Activated T-helper 1 cell treated with anti-CD3 and anti-CD28 coated beads, Interleukin-12 subunit alpha, Interleukin-12 subunit beta, Interleukin-2, Interleukin-4 antibody, amounts not matched to agents 30 ng/mL and 10 ng/mL and 1 ng/mL, durations not matched to agents 14 hours and 24 hours and 36 hours (primary cell): ENCODE results near the gene IFITM10. TPM values are rescaled to one million over a fixed set of nuclear protein-coding genes. Genes with fewer than 3 reads are reported as not detected.

Experiments used
- DNase-seq: peaks from one replicate; pipeline ENCODE4 v3.0.0; 2021; ENCODE audit warnings: low spot score
- H3K27ac Mint-ChIP-seq: one replicate; pipeline ENCODE4 v1.8.0; 2021; ENCODE audit warnings: mild to moderate bottlenecking, mixed read lengths
- H3K27me3 Mint-ChIP-seq: one replicate; pipeline ENCODE4 v1.8.0; 2022; ENCODE audit warnings: mild to moderate bottlenecking, moderate library complexity, mixed read lengths; ENCODE audit not compliant: insufficient read depth
- H3K36me3 Mint-ChIP-seq: one replicate; pipeline ENCODE4 v1.8.0; 2021; ENCODE audit warnings: low read depth, mixed read lengths
- H3K4me1 Mint-ChIP-seq: one replicate; pipeline ENCODE4 v1.8.0; 2021; ENCODE audit warnings: low read depth, mixed read lengths
- H3K4me3 Mint-ChIP-seq: one replicate; pipeline ENCODE4 v1.8.0; 2021; ENCODE audit warnings: mild to moderate bottlenecking, moderate library complexity, mixed read lengths
- H3K9me3 Mint-ChIP-seq: one replicate; pipeline ENCODE4 v1.8.0; 2021; ENCODE audit warnings: mixed read lengths
- intact Hi-C: fragments of 100-400 bp; cut with micrococcal nuclease; formaldehyde crosslinking; loops from one replicate; pipeline ENCODE4 v1.15.1; 2024
- total RNA-seq: library from RNA; stranded (reverse); gene quantifications from 2 replicates; pipeline ENCODE4 v1.2.3, GENCODE V29; 2022

The IFITM10 gene
- total RNA-seq, 1 donor from 2014 or later, result 0.52 TPM

DNA sequence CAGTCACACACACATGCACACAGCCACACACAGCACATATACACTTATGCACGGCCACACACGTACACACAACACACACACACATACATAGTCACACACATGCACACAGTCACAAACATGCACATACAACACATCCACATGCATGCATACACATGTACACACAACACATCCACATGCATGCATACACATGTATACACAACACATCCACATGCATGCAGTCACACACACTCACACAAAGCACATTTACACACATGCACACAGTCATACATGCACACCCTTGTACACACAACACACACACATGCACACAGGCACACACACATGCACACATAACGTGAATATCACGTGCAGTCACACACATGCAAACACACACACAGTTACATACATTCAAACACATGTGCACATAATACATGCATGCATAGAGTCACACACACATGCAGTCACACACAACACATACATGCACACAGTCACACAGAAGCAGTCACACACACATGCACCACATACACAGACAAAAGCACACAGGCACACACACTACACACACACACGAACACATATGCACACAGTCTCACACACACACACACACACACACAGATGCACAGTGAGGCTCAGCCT, 18.8 kb downstream of the IFITM10 start:
- H3K27ac Mint-ChIP-seq, result no peak overlapping the region
- H3K9me3 Mint-ChIP-seq, result peaks cover 21% of the 10 kb centered on the region
- no peak overlapping the region for H3K4me3 Mint-ChIP-seq
- DNase-seq, result no peak
- H3K36me3 Mint-ChIP-seq, result no peaks in the 10 kb centered on the region
- H3K27me3 Mint-ChIP-seq, result peaks cover 20% of the 10 kb centered on the region
- intact Hi-C loops, result no loop called here
- peaks cover 6% of the 10 kb centered on the region for H3K4me1 Mint-ChIP-seq

DNA sequence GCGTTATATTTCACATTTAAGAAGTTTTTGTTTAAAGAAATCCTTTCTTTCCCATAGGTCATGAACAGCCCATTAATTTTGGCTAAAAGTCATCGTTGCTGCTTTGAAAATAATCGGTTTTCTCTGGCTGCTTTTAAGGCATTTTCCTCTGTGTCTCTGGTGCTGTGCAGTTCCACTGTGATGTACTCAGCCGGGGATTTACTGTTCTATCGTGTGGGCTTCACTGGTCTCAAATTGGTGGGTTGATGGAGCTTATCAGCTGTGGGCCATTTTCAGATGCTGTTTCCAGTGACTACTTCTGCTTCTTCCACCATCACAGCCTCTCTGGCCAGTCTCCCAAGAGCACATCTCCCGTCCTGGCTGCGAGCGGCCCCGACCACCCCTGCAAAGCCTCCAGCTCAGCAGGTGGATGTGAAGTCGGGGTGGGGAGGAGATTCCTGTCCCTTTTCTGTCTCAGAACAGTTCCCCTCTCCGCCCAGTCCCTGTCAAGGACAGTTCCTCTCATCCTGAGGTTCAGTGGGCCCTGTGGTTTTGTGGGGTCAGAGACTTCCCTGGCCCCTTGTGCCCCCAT, 20.3 kb downstream of the IFITM10 start:
- intact Hi-C loops, result no loop called here
- DNase-seq, result no peak
- H3K4me3 Mint-ChIP-seq, result no peak overlapping the region
- H3K27me3 Mint-ChIP-seq, result peaks cover 17% of the 10 kb centered on the region
- H3K9me3 Mint-ChIP-seq, result peaks cover 8% of the 10 kb centered on the region
- no peak overlapping the region for H3K27ac Mint-ChIP-seq
- H3K4me1 Mint-ChIP-seq, result peaks cover 6% of the 10 kb centered on the region
- H3K36me3 Mint-ChIP-seq, result no peaks in the 10 kb centered on the region

DNA sequence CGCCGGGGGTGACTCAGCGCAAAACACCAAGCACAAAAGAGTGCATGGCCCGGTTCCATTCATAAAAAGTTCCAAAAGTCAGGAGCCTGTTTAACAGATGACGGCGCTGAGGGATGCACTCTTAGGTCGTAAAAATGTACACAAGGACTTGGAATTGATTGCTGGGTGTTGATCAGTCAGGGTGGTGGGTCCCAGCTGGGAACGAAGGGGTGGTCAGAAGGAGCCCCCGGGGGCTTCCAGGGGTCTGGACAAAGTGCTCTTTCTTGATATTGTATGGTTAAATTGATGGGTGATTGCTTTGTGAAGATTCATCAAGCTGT, 20.7 kb downstream of the IFITM10 start:
- Mint-ChIP-seq H3K36me3 (no peaks in the 10 kb centered on the region), H3K9me3 (peaks cover 8% of the 10 kb centered on the region), H3K27ac (no peak overlapping the region), H3K4me1 (peaks cover 6% of the 10 kb centered on the region), H3K27me3 (peaks cover 17% of the 10 kb centered on the region), H3K4me3 (no peak overlapping the region)
- DNase-seq, result no peak
- intact Hi-C loops, result no loop called here

DNA sequence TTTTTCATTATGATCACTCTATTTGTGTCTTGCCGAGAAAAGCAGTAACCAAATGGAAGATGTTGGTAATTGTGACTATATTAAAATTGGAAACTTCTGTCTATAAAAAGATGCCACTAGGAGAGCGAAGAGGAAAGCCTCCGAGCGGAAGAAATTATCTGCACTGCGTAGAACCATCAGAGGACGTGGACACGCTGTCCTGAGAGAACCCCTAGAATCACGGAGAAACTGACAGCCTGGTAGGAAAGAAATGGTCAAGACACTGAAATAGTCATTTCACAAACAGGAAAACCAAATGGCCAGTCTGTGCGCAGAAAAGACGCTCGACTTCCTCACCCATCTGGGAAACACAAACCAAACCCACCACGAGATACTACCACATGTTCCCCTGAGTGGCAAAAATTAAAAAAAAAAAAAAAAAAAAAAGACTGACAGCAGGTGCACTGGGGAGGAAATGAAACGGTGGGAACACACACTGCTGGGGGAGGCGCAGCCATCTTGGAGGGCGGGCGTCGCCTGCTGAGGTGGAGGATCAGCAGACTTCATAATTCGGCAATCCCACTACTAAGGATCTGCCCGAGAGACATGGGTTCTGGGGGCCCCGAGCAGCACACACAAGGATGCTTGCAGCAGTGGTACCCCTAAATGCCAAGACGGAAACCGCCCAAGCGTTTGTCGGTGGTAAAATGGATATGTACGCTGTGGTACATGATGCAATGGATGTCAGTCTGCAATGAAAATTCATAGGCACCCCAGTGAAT, 21.3 kb downstream of the IFITM10 start:
- intact Hi-C loops, result no loop called here
- no peaks in the 10 kb centered on the region for H3K36me3 Mint-ChIP-seq
- H3K27me3 Mint-ChIP-seq, result peaks cover 17% of the 10 kb centered on the region
- DNase-seq, result no peak
- peak overlapping the region; percentile 62 for H3K4me3 Mint-ChIP-seq
- H3K27ac Mint-ChIP-seq, result peak overlapping the region; percentile 61
- peaks cover 8% of the 10 kb centered on the region for H3K9me3 Mint-ChIP-seq
- peaks cover 6% of the 10 kb centered on the region for H3K4me1 Mint-ChIP-seq

DNA sequence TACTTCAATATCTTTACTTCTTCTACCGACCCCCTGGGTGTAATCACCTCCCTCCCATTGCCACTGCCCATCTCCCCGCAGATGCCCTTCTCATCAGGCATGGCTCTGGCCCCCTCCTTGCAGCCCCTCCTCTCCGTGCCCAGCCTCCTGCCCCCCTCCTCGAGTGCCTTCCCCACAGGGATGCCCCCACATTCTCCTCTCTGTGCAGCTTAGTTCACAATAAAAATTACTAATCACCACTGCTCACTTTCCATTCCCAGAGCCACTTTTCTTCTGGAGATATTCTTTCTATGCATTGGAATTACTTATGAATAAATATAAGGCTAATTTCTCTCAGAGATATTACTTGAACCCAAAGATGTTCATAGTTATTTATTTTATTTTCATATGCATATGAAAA, 22.1 kb downstream of the IFITM10 start:
- DNase-seq, result no peak
- Mint-ChIP-seq H3K4me1 (peaks cover 6% of the 10 kb centered on the region), H3K4me3 (no peak overlapping the region), H3K27me3 (peaks cover 17% of the 10 kb centered on the region), H3K27ac (no peak overlapping the region), H3K9me3 (peaks cover 8% of the 10 kb centered on the region), H3K36me3 (no peaks in the 10 kb centered on the region)
- intact Hi-C loops, result no loop called here

DNA sequence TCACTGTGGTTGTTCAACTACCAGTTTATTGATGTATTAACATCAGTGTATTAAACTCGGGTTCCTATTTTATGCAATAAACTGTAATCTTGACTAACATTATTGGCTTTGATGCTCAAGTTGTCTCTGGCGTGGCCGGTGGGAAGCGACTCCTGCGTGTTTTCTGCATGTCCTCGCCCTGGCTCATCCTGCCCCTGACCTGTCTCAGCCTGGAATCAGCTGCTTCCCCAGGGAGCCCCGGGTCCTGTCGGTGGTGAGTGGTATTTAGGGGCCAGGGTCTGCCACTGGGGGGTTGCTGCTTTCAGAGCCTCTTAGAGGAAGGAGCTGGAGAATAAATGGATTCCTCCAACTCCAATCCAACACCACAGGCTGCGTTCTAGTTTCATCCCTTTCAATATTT, 22.5 kb downstream of the IFITM10 start:
- no peak for DNase-seq
- no peak overlapping the region for H3K27ac Mint-ChIP-seq
- intact Hi-C loops, result no loop called here
- no peaks in the 10 kb centered on the region for H3K36me3 Mint-ChIP-seq
- peaks cover 8% of the 10 kb centered on the region for H3K9me3 Mint-ChIP-seq
- no peak overlapping the region for H3K4me3 Mint-ChIP-seq
- peaks cover 17% of the 10 kb centered on the region for H3K27me3 Mint-ChIP-seq
- peaks cover 6% of the 10 kb centered on the region for H3K4me1 Mint-ChIP-seq

DNA sequence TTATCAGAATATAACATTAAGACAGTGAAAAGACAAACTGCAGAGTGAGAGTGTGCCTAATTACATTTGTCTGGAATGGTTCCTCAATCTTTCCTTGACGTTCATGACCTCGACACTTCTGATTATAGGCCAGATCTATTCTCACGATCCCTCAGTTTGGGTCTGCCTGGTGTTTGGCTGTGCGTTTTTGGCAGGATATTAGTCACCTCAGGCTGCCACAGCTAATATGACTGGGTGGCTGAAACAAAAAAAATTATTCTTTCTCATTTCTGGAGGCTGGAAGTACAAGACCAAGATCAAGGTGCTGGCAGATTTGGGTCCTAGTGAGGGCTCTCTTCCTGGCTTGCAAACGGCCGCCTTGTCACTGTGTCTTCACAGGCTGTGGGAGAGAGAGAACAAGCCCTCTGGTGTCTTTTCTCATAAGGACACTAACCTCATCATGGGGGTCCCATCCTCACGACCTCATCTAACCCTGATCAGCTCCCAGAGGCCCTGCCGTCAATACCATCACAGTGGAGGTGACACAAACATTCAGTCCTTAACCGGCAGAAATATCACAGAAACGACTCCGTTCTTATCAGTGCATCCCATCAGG, 23.2 kb downstream of the IFITM10 start:
- Mint-ChIP-seq H3K27me3 (peaks cover 17% of the 10 kb centered on the region), H3K36me3 (no peaks in the 10 kb centered on the region), H3K4me3 (no peak overlapping the region), H3K9me3 (peaks cover 8% of the 10 kb centered on the region), H3K4me1 (peaks cover 6% of the 10 kb centered on the region), H3K27ac (no peak overlapping the region)
- DNase-seq, result no peak
- intact Hi-C loops, result no loop called here

DNA sequence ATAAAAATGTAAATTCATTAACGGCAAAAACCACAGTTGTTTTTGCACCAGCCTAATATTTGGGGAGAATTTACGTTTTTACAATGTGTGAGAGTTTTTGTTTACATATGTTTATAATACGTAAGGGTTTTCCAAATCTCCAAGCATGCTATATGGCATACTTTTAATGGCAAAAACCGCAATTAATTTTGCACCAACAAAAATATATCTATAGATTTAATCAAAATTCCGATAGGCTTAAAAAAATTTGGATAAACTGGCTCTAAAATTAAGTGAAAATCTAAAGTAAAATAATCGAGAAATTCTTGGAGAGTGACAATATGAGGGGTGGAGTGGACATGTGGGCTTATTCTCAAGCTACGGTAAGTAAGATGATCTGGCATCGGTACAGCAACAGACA, 30.6 kb downstream of the IFITM10 start:
- H3K27me3 Mint-ChIP-seq, result no peaks in the 10 kb centered on the region
- no peaks in the 10 kb centered on the region for H3K4me1 Mint-ChIP-seq
- H3K9me3 Mint-ChIP-seq, result no peaks in the 10 kb centered on the region
- intact Hi-C loops, result no loop called here
- no peak for DNase-seq
- H3K36me3 Mint-ChIP-seq, result no peaks in the 10 kb centered on the region
- H3K27ac Mint-ChIP-seq, result no peak overlapping the region
- no peak overlapping the region for H3K4me3 Mint-ChIP-seq

DNA sequence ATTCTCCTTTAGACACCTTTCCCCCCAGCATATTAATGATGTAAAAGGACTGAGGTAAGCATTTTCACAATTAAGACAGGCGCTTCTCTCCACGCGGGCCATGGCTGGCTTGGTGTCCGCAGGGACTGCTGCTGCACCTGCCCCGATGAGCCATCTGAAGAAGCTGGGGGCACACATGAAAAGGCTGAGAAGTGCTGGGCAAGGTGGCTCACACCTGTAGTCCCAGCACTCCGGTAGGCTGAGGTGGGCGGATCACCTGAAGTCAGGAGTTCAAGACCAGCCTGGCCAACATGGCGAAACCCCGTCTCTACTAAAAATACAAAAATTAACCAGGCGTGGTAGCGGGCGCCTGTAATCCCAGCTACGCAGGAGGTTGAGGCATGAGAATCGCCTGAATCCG, 32.1 kb downstream of the IFITM10 start:
- Mint-ChIP-seq H3K4me3 (no peak overlapping the region), H3K36me3 (no peaks in the 10 kb centered on the region), H3K4me1 (no peaks in the 10 kb centered on the region), H3K9me3 (no peaks in the 10 kb centered on the region), H3K27ac (no peak overlapping the region), H3K27me3 (no peaks in the 10 kb centered on the region)
- no peak for DNase-seq
- intact Hi-C loops, result no loop called here

DNA sequence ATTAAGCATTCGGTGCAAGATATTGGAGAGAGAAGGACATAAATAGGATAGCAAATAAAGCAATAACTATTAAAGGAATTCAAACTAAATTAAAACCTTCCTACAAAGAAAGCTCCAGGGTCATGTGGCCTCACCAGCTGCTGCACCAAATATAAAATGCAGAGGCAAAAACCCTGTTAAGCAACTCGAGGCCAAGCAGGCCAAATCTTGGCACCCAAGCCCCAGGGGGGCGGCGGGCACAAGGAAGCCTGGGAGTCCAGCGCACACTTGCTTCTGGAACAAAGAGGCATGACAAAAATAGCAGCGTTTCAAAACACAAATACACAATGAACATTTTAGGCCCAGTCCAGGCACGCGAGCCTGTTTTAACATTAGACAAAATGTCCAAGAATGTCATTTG, 32.6 kb downstream of the IFITM10 start:
- DNase-seq, result no peak
- intact Hi-C loops, result no loop called here
- Mint-ChIP-seq H3K27ac (no peak overlapping the region), H3K4me3 (no peak overlapping the region), H3K9me3 (no peaks in the 10 kb centered on the region), H3K27me3 (no peaks in the 10 kb centered on the region), H3K36me3 (no peaks in the 10 kb centered on the region), H3K4me1 (no peaks in the 10 kb centered on the region)

DNA sequence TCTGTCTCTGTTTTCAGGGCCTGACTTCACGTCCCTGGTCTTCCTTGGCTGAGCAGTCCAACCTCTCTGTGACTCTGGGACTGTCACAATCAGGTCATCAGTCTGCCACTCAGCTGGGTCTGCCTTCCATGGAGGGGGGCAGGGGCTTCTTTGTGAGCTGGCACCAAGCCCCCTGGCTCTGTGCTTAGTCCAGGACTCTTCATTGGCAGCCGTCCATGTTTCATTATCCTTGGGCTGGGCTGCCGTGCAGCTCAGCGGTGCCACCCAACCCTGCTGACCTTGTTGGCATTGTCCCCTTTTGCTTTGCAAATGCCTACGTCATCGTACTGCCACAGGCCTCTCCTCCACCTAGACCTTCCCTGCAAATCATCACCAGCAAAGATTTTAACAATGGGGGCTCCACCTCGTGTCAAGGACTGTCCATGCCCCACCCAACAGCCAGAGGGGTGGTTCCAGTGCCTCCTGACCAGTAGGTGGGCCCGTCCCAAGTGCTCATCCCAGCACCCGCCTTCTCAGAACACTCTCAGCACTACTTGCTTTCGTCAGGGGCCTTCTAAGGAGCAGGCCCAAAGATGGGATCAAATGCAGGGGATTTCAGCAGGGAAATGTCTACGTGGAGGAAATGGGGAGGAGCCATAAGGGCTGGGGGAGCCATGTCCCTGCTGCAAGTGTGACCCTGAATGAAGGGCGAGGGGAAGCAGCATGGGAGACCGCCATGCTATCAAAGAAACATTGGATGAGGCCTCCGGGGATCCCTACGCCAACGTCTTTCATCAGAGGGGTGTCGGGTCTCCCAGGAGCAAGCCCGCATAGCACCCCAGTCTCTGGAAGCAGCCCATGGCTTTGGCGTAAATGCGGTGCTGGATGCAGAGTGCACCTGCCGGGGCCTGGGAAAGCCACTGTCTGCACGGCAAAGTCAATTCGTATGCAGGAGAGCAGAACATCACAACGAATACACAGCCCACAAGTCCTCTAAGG, 35.2 kb downstream of the IFITM10 start:
- peaks cover 3% of the 10 kb centered on the region for H3K27me3 Mint-ChIP-seq
- intact Hi-C loops, result no loop called here
- H3K27ac Mint-ChIP-seq, result no peak overlapping the region
- no peak overlapping the region for H3K4me3 Mint-ChIP-seq
- no peak for DNase-seq
- no peaks in the 10 kb centered on the region for H3K9me3 Mint-ChIP-seq
- H3K4me1 Mint-ChIP-seq, result no peaks in the 10 kb centered on the region
- H3K36me3 Mint-ChIP-seq, result no peaks in the 10 kb centered on the region

DNA sequence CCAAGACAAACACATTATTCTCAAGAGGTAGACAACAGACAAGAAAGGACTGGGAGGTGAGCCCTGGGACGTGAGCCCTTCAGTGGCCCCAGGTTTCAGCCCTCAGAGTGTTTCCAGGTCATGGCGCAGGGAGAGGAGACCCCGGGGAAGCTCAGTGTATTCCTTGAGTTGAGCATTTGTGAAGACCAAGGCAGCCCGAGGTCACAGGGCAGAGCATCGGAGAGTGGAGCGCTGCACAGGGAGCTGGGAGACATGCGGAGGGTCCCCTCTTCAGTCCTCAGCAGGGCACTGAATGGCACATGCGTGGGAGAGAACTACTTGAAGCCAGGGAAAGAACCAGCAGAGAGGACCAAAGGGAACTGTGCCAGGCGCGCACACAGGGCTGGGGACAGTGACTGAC, 41.7 kb downstream of the IFITM10 start:
- intact Hi-C loops, result no loop called here
- Mint-ChIP-seq H3K27me3 (peaks cover 3% of the 10 kb centered on the region), H3K4me1 (peaks cover 8% of the 10 kb centered on the region), H3K27ac (no peak overlapping the region), H3K4me3 (no peak overlapping the region), H3K9me3 (no peaks in the 10 kb centered on the region), H3K36me3 (no peaks in the 10 kb centered on the region)
- no peak for DNase-seq
